Choroid plexus epithelial cell (primary cell): ENCODE data around the gene TMEM218.

Experiments used
- DNase-seq: peaks from one replicate; pipeline ENCODE4 v3.0.0-alpha.2; 2010; ENCODE audit warnings: low read depth
- H3K4me3 ChIP-seq: 2 replicates; pipeline ENCODE4 v1.5.1; 2011; ENCODE audit warnings: low read depth, mild to moderate bottlenecking, control low read depth, low read length, moderate library complexity
- TF ChIP-seq, protein P1 (sequence below): conservative IDR thresholded peaks from 2 replicates; pipeline ENCODE4 v1.5.1; 2011; ENCODE audit warnings: low read depth, mild to moderate bottlenecking, control low read depth, inconsistent platforms, low read length, moderate library complexity

TMEM218 gene

DNA sequence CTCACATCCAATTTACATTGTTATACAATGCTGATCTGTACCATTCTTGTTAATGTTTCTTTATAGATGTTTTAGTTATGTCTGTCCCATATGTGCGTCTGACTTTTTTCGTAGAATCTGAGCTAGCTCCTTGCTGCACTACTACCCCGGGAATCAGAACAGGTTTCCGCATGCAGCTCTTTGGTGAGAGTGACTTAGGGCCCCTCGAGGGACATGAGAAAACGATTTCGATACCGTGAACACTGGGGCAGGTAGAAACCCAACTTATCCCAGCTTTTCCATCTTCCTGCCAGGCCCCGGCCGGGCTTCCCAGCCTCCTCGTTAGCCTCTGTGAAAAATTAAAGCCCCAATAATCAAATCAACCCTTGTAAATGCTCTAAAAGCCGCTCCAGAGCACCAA is 29.8 kb upstream of the TMEM218 start:
- H3K4me3 ChIP-seq, result no peak overlapping the region
- DNase-seq, result no peak
- TF ChIP-seq, protein P1, sequence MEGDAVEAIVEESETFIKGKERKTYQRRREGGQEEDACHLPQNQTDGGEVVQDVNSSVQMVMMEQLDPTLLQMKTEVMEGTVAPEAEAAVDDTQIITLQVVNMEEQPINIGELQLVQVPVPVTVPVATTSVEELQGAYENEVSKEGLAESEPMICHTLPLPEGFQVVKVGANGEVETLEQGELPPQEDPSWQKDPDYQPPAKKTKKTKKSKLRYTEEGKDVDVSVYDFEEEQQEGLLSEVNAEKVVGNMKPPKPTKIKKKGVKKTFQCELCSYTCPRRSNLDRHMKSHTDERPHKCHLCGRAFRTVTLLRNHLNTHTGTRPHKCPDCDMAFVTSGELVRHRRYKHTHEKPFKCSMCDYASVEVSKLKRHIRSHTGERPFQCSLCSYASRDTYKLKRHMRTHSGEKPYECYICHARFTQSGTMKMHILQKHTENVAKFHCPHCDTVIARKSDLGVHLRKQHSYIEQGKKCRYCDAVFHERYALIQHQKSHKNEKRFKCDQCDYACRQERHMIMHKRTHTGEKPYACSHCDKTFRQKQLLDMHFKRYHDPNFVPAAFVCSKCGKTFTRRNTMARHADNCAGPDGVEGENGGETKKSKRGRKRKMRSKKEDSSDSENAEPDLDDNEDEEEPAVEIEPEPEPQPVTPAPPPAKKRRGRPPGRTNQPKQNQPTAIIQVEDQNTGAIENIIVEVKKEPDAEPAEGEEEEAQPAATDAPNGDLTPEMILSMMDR, result no peak

DNA sequence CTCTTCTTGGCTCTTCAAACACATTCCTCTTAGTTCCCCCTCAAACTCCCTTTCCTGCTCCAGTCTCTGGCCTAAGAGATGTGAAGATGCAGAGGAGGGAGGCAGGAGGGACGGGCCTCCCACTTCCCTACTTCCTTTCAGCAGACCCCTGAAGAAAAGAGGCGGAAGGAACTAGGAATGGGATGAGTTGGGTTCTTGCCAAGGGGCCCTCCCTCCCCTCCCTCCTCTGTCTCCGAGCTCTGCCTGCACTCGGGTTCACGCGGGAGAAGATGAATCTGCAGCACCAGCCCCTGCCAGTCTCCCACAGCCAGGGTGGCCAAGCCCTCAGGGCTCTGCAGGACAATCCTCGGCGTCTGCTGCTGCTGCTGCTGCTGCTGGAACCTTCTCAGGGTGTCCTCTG is 28.8 kb upstream of the TMEM218 start:
- DNase-seq, result no peak
- no peak overlapping the region for H3K4me3 ChIP-seq
- TF ChIP-seq, protein P1, result no peak

DNA sequence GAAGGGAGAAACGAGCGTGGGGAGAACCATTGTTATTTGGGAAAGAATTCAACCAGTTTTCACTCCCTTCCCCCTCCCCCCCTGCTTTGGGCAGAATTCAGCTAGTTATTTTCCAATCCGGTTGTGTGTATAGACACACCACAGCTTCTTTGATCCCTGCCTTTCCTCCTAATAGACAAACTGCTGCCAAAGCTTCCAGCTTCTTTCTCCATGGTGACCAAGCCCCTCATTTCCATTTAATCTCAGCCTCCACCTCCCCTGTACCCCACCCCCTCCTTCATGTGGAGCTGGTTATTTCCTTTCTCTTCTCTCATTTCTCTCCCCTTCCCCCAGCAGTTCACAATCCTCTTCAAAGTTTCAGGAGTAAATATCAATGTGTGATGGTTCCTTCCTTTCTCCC is 28.4 kb upstream of the TMEM218 start:
- no peak for DNase-seq
- H3K4me3 ChIP-seq, result no peak overlapping the region
- TF ChIP-seq, protein P1, result no peak

GRCh38 chr11:125138966-125139365 is 27.5 kb upstream of the TMEM218 start:
- no peak for DNase-seq
- TF ChIP-seq, protein P1, result no peak
- H3K4me3 ChIP-seq, result no peak overlapping the region

DNA sequence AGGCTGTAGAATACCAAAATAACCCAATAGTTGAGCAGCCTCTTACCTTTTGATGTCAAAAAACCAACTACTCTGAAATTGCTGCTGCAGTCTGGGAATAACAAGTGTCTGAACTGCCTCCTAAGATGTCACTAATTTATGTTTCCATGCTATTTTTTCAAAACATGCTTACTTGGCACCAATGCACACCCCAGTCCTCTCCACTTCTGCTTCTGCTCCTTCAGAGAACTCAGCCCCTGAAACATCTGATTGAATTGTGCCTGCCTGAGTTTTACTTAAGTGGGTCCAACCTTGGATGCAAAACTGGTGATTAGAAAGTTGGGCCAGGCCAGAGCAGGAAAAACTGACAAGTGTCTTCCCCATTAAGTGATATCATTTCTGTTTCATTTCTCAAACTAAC is 24.6 kb upstream of the TMEM218 start:
- DNase-seq, result no peak
- no peak overlapping the region for H3K4me3 ChIP-seq
- TF ChIP-seq, protein P1, result no peak

DNA sequence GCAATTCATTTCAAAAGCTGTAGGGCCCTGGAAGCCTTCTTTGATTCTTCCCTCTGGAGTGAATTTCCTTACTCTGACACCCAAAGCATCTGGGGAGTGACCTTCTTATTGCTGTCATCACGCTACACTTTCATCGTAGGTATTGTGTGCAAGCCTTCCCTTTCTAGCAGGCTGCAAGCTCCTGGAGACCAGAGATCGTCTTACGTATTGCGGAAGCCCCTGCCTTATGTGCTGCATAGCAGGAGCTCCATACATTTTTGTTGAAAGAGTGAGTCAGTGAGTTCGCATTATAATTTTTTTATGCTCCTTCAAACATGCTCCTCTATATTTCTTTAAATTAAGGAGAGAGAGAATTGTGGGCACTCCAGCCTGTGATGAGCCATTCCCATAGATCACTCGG is 21.2 kb upstream of the TMEM218 start:
- TF ChIP-seq, protein P1, result no peak
- DNase-seq, result peak; percentile 68
- H3K4me3 ChIP-seq, result no peak overlapping the region

DNA sequence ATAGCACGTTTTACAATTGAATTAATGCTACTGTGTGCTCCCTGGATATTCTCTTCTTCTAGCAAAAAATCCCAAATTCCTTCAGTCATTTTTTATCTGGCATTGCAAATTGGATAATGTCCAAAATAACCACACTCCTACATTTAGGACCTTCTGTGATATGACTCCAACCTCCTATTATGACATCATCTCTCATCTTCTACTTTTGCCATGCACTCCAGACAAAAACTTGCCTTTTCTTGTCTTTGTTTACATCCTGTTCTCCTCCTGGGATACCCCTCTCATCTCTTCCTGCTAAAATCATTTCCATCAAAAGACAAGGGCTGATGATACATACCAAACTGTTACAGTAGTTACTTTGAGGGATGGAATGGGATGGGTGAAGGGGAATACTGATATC is 20.6 kb upstream of the TMEM218 start:
- no peak for DNase-seq
- TF ChIP-seq, protein P1, result no peak
- H3K4me3 ChIP-seq, result no peak overlapping the region
